K562 (cell line): ENCODE data around the gene TACR2. TPM values are rescaled to one million over a fixed set of nuclear protein-coding genes. Genes with fewer than 3 reads are reported as not detected.

Source experiments
- ATAC-seq: fragments of 200-7000 bp; cut with Tn5 transposase; 3 replicates; pipeline ENCODE4 v1.9.1; 2020; ENCODE audit warnings: moderate library complexity
- BruUV-seq: library from RNA; stranded (reverse); fragments of 400-500 nt; replicated peaks from 2 replicates; lab custom pipeline; 2021; lab: Mats Ljungman, UMichigan
- CTCF ChIA-PET: fragments of 300-600 bp; formaldehyde crosslinking; extraction: SDS; loops from one replicate; lab custom pipeline; 2021; ENCODE audit warnings: low intra/inter-chr PET ratio; lab: Yijun Ruan, JAX
- POLR2A ChIA-PET: fragments of 300-600, 350-650 bp; sonication (Branson Sonifier 250); formaldehyde crosslinking; extraction: SDS; loops from one replicate; lab custom pipeline; 2021; ENCODE audit warnings: antibody characterized with exemption, inconsistent platforms; lab: Yijun Ruan, JAX
- DNase-seq, 4 experiments: peaks; one replicate each; pipeline versions ENCODE4 v3.0.0 to v3.0.0-alpha.2; 2011 to 2018; ENCODE audit warnings: low spot score in 3 of 4, mixed read lengths in 3 of 4; ENCODE audit errors: extremely low read depth in 1 of 4
- FAIRE-seq: peaks from 2 replicates; lab custom pipeline; 2011; peaks lifted over from hg19 to GRCh38; lab: Jason Lieb, UNC
- H2AFZ ChIP-seq: 2 replicates; pipeline ENCODE4 v1.6.0; 2011; ENCODE audit warnings: low read depth, low read length, control low read depth, inconsistent platforms
- H3K27ac ChIP-seq: fragments of 200-600 bp; 3 replicates; pipeline ENCODE4 v1.8.0; 2011; ENCODE audit warnings: low read depth, mild to moderate bottlenecking, control low read depth, inconsistent platforms, low read length, moderate library complexity, mixed read lengths; ENCODE audit errors: extremely low read depth
- H3K27me3 ChIP-seq, 2 experiments: fragments of 300-600 bp in 1 of 2; 2 replicates in 1 of 2; 3 replicates in 1 of 2; pipeline versions ENCODE4 v1.6.0 to v1.8.0; 2011; ENCODE audit warnings: inconsistent platforms in 2 of 2, low read length in 2 of 2, mild to moderate bottlenecking in 1 of 2, mixed read lengths in 1 of 2, moderate library complexity in 1 of 2; ENCODE audit not compliant: control insufficient read depth in 2 of 2, insufficient read depth in 2 of 2
- H3K36me3 ChIP-seq: fragments of 300-600 bp; 3 replicates; pipeline ENCODE4 v1.8.0; 2011; ENCODE audit warnings: mild to moderate bottlenecking, low read length, inconsistent platforms; ENCODE audit not compliant: control insufficient read depth, insufficient read depth
- H3K4me1 ChIP-seq, 2 experiments: fragments of 200-600 bp in 1 of 2; replicated peaks in 1 of 2; 2 replicates in 1 of 2; 3 replicates in 1 of 2; pipeline versions ENCODE4 v1.5.1 to v1.8.0; 2011; ENCODE audit warnings: inconsistent platforms in 2 of 2, low read length in 2 of 2, mild to moderate bottlenecking in 1 of 2, mixed read lengths in 1 of 2, moderate library complexity in 1 of 2; ENCODE audit not compliant: control insufficient read depth in 2 of 2, insufficient read depth in 2 of 2
- H3K4me2 ChIP-seq: 2 replicates; pipeline ENCODE4 v1.6.1; 2011; ENCODE audit warnings: low read length, control low read depth, inconsistent platforms, mixed read lengths; ENCODE audit not compliant: insufficient read depth
- H3K4me3 ChIP-seq: fragments of 200-600 bp; sonication (generic), shearing (Covaris generic); 2 replicates; pipeline ENCODE4 v1.5.1; 2016; ENCODE audit warnings: control low read depth, inconsistent platforms
- H3K79me2 ChIP-seq: fragments of 200-600 bp; 3 replicates; pipeline ENCODE4 v1.8.0; 2011; ENCODE audit warnings: low read length, inconsistent platforms; ENCODE audit not compliant: control insufficient read depth, insufficient read depth
- H3K9ac ChIP-seq, 2 experiments: 2 replicates each; pipeline versions ENCODE4 v1.6.0 to v1.6.1; 2011; ENCODE audit warnings: low read depth in 2 of 2, low read length in 2 of 2, control low read depth in 1 of 2, inconsistent platforms in 1 of 2, mild to moderate bottlenecking in 1 of 2, mixed read lengths in 1 of 2; ENCODE audit not compliant: insufficient read depth in 1 of 2
- H3K9me1 ChIP-seq: one replicate; pipeline ENCODE4 v1.6.0; 2011; ENCODE audit warnings: inconsistent platforms, mild to moderate bottlenecking, low read length, moderate library complexity; ENCODE audit not compliant: control insufficient read depth, insufficient read depth
- H3K9me3 ChIP-seq: replicated peaks from 2 replicates; pipeline ENCODE4 v1.5.1; 2011; ENCODE audit warnings: low read depth, low read length, inconsistent platforms; ENCODE audit not compliant: control insufficient read depth, insufficient read depth
- H4K20me1 ChIP-seq: replicated peaks from 2 replicates; pipeline ENCODE4 v1.6.1; 2011; ENCODE audit warnings: low read length, inconsistent platforms, mixed read lengths; ENCODE audit not compliant: control insufficient read depth, insufficient read depth
- GABPA ChIP-seq: fragments of 200-800 bp; sonication (Bioruptor generic); conservative IDR thresholded peaks from 2 replicates; pipeline ENCODE4 v1.6.1; 2016; ENCODE audit warnings: low read depth, missing genetic modification characterization, missing compliant biosample characterization
- PHF20 ChIP-seq: fragments of 450-650 bp; IDR thresholded peaks from 2 replicates; pipeline ENCODE4 v1.6.1; 2018; ENCODE audit not compliant: partially characterized antibody
- PML ChIP-seq: IDR thresholded peaks from 2 replicates; pipeline ENCODE4 v1.6.1; 2012; ENCODE audit warnings: low read length, inconsistent platforms
- RNF219 ChIP-seq: fragments of 250-450 bp; sonication (Bioruptor Pico); IDR thresholded peaks from 2 replicates; pipeline ENCODE4 v1.5.0; 2022; ENCODE audit warnings: mild to moderate bottlenecking
- SETDB1 ChIP-seq: IDR thresholded peaks from one replicate; pipeline ENCODE4 v1.6.1; 2012; ENCODE audit warnings: low read length, control low read depth, inconsistent platforms
- STAT6 ChIP-seq: sonication (generic); formaldehyde crosslinking; IDR thresholded peaks from 2 replicates; pipeline ENCODE4 v1.8.1; 2023; ENCODE audit warnings: mild to moderate bottlenecking, missing genetic modification reagents
- ZBTB17 ChIP-seq: fragments of 450-650 bp; formaldehyde crosslinking; IDR thresholded peaks from 2 replicates; pipeline ENCODE4 v1.4.0; 2020; ENCODE audit warnings: mild to moderate bottlenecking
- WGBS: fragments of 100-300 bp; shearing (Covaris generic); methylation state at CpG from one replicate; pipeline ENCODE4 v1.1.6; 2016; ENCODE audit warnings: low coverage, mixed read lengths; ENCODE audit not compliant: insufficient coverage; ENCODE audit errors: missing lambda C conversion rate; 5-methylcytosine and 5-hydroxymethylcytosine counted together
- in situ Hi-C: fragments of 300-500 bp; cut with MboI; formaldehyde crosslinking; loops from 4 replicates; pipeline ENCODE4 v1.15.0; 2018; ENCODE audit warnings: inconsistent platforms, mixed read lengths
- intact Hi-C: fragments of 100-400 bp; cut with micrococcal nuclease; formaldehyde crosslinking; loops from 2 replicates; pipeline ENCODE4 v1.14.2; 2022
- polyA plus RNA-seq, 8 experiments: library from polyadenylated mRNA; depleted of rRNA in 4 of 8; stranded (reverse) in 5 of 8; unstranded in 3 of 8; fragments of >200 nt; fragmentation: Nextera tagmentation in 2 of 8; fragmentation: Illumina TruSeq in 1 of 8; extraction: Ambion mirVana in 2 of 8; extraction: Trizol in 1 of 8; gene quantifications; 2 replicates each; pipeline versions ENCODE4 v1.2.1 to v1.2.3, GENCODE V29; 2011 to 2014; ENCODE audit warnings: inconsistent platforms in 1 of 8, missing spikeins in 1 of 8
- total RNA-seq, 7 experiments: library from RNA; depleted of rRNA in 6 of 7; stranded (reverse); fragments of >200 nt in 6 of 7; fragmentation: Illumina TruSeq in 2 of 7; extraction: Trizol in 2 of 7; gene quantifications; 2 replicates each; pipeline versions ENCODE4 v1.2.1 to v1.2.3, GENCODE V29; 2011 to 2021; ENCODE audit warnings: low replicate concordance in 1 of 7

Gene TACR2
- total and polyA plus RNA-seq, 9 of the 15 experiments (the other 6 are each of a cell fraction or from before 2014, with no cell fraction given), result not detected

GRCh38 chr10:69377933-69378332, 38.8 kb downstream of the TACR2 start:
- 81% methylated on average over 3 of the region's 3 CpGs for WGBS
- FAIRE-seq (no peak), ATAC-seq (no peak), DNase-seq (no peak)
- Histone ChIP-seq H3K4me2 (no peak overlapping the region), H3K27ac (no peak overlapping the region), H3K4me1 (peaks cover 0 to 10% of the 10 kb centered on the region in 2 experiments; a peak in 1 of 5 replicates), H3K27me3 (no peaks in the 10 kb centered on the region), H3K9me1 (no peaks in the 10 kb centered on the region), H4K20me1 (peaks cover 5% of the 10 kb centered on the region; the same call in 1 of the 2 replicates), H3K9ac (no peak overlapping the region), H3K4me3 (no peak overlapping the region), H3K79me2 (peaks cover 15% of the 10 kb centered on the region), H2AFZ (no peak overlapping the region), H3K9me3 (no peaks in the 10 kb centered on the region), H3K36me3 (peaks cover 100% of the 10 kb centered on the region)
- in situ Hi-C loops (no loop called here), intact Hi-C loops (no loop called here)
- BruUV-seq, result no TSS peak
- POLR2A ChIA-PET, result interaction anchor here (0.8 kb wide), 1 partner anchor 128 kb away, joined by 3 read pairs; no protein-coding TSS in a partner anchor
- CTCF ChIA-PET, result no interaction called here
- TF ChIP-seq ZBTB17, result no peak
- TF ChIP-seq PML, result no peak
- TF ChIP-seq GABPA, result no peak
- no peak for TF ChIP-seq RNF219 (CRISPR knock-in tag)
- no peak for TF ChIP-seq SETDB1
- no peak for TF ChIP-seq PHF20
- no peak for TF ChIP-seq STAT6 (CRISPR knock-in tag)
